ENCODE measurements around the gene NKIRAS1. TPM values are rescaled to one million over a fixed set of nuclear protein-coding genes. Genes with fewer than 3 reads are reported as not detected.
"Not testable (repeated sequence)": the region's sequence is repeated elsewhere in the genome, so short reads cannot be mapped to it uniquely, and the experiment has no call there.

The NKIRAS1 gene
- total and polyA plus RNA-seq, 3 experiments from 2014 or later, result 5.3 to 7.2 (median 6.1) TPM

DNA sequence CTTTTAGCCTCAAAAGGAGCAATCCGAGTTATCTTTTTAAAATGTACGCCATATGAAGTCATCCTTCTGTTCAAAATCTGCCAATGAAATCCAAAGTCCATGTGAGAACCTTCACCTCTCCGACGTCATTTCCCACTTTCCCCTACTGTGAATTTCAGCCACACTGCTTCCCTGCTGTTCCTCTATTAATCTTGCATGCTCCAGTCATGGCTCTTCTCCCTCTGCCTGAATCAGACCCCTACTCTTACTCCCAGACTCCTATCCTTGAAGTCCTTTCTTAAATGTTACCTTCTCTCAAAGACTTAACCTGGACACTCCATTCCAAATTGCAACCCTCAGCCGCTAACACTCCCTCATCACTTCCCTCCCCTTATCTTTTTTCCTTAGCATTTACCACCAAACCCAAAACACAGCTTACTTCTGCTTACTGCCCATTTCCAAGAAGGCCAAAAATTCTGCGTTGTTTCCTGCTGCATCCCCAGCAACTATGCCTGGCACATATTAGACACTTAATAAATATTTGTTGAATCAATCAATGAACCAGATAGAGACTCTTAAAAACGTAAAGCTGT is 1.2 kb downstream of the NKIRAS1 start:
- H3K27ac Mint-ChIP-seq, result peak overlapping the region in 6 of 8 donors; percentile 79 to 98 (median 96)
- no peak for DNase-seq
- peaks cover 0 to 3% of the 10 kb centered on the region in 2 donors for H3K27me3 Mint-ChIP-seq
- peaks cover 4 to 44% (median 19%) of the 10 kb centered on the region in 3 donors for H3K36me3 Mint-ChIP-seq
- no peak overlapping the region for H3K27ac ChIP-seq (ENCODE audit: low read depth, low read length)
- H3K27me3 ChIP-seq (ENCODE audit: insufficient read depth, low read length, poor library complexity, severe bottlenecking), result no peaks in the 10 kb centered on the region
- no peaks in the 10 kb centered on the region for H3K9me3 ChIP-seq (ENCODE audit: low read length)
- peak overlapping the region; percentile 98 to 100 (median 99) for H3K4me3 Mint-ChIP-seq
- peaks cover 41 to 68% (median 56%) of the 10 kb centered on the region in 3 donors for H3K4me1 Mint-ChIP-seq
- peaks cover 28% of the 10 kb centered on the region for H3K4me1 ChIP-seq (ENCODE audit: insufficient read depth, low read length)
- peak overlapping the region; percentile 94 for H3K4me3 ChIP-seq (ENCODE audit: low read length)
- ChIA-PET CTCF (interaction anchor here (1.1 to 1.2 kb wide), 2 partner anchors 24 to 31 kb away, joined by 3 to 5 read pairs; no protein-coding TSS in a partner anchor), POLR2A (interaction anchor here (3.4 kb wide), 1 partner anchor 28 kb away, joined by 32 read pairs; no protein-coding TSS in a partner anchor)
- peaks cover 17% of the 10 kb centered on the region for H3K36me3 ChIP-seq (ENCODE audit: insufficient read depth, low read length)
- no peaks in the 10 kb centered on the region for H3K9me3 Mint-ChIP-seq

DNA sequence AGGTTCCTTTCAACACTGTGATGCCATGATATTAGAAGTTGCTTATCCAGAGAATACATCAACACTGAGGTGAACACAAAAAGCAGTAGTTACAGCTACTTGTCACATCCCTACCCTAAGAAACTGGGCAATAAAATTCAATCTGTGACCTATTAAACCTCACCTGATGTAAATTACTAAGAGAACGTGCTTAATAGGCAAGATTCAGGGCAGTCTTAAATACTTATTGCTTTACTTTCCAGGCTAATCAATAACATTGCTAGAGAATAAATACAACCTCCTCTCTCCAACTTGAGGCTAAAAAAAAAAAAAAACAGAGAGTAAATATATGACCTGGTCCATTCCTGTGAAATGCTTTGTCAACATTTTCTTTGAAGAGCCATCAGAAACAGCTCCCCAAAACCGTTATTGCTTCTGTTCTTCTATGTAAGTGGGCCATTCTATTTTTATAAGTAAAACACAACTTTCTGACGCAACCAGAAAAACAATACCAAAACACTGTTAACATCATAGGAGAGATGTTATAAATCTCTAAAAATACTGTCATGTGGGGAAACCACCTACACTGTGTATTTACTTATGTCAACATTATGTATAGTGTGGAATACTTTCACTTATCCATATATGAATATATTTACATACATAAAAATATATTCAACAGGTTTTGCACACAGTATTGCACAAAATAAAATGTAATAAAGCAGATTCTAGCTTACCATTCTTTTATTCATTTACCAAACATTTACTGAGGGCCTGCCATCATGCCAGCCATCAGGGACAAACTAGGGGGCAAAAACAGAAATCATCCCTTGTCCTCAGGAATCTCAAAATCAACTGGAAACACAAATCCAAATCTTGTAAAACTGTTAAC is 2.7 kb downstream of the NKIRAS1 start:
- H3K4me3 ChIP-seq (ENCODE audit: low read length), result no peak overlapping the region
- POLR2A ChIA-PET, result no interaction called here
- H3K27ac ChIP-seq (ENCODE audit: low read depth, low read length), result no peak overlapping the region

GRCh38 chr3:23913182-23913581 is 3.6 kb downstream of the NKIRAS1 start:
- Histone ChIP-seq H3K4me1 (ENCODE audit: insufficient read depth, low read length) (peaks cover 18% of the 10 kb centered on the region), H3K4me3 (ENCODE audit: low read length) (no peak overlapping the region), H3K27ac (ENCODE audit: low read depth, low read length) (no peak overlapping the region), H3K36me3 (ENCODE audit: insufficient read depth, low read length) (no peaks in the 10 kb centered on the region), H3K9me3 (ENCODE audit: low read length) (no peaks in the 10 kb centered on the region), H3K27me3 (ENCODE audit: insufficient read depth, low read length, poor library complexity, severe bottlenecking) (no peaks in the 10 kb centered on the region)
- ChIA-PET CTCF (interaction anchor here (1.0 kb wide), 1 partner anchor 9 kb away, joined by 3 read pairs; no protein-coding TSS in a partner anchor), POLR2A (no interaction called here)
- Mint-ChIP-seq H3K9me3 (no peaks in the 10 kb centered on the region), H3K4me3 (no peak overlapping the region), H3K36me3 (peaks cover under 1 to 32% (median 8%) of the 10 kb centered on the region in 3 donors), H3K27me3 (peaks cover 0 to 3% of the 10 kb centered on the region in 2 donors), H3K4me1 (peaks cover 20 to 43% (median 32%) of the 10 kb centered on the region in 3 donors), H3K27ac (no peak overlapping the region)
- DNase-seq, result no peak

More for the DNA sequence above, 2.7 kb downstream of the NKIRAS1 start:
- CTCF ChIA-PET, result no interaction called here
- peak overlapping the region in 1 of 7 donors; percentile 55 for H3K4me3 Mint-ChIP-seq
- H3K27me3 ChIP-seq (ENCODE audit: insufficient read depth, low read length, poor library complexity, severe bottlenecking), result no peaks in the 10 kb centered on the region
- no peaks in the 10 kb centered on the region for H3K9me3 ChIP-seq (ENCODE audit: low read length)
- peaks cover 4 to 38% (median 17%) of the 10 kb centered on the region in 3 donors for H3K36me3 Mint-ChIP-seq
- no peak for DNase-seq
- H3K4me1 Mint-ChIP-seq, result peaks cover 29 to 52% (median 41%) of the 10 kb centered on the region in 3 donors
- H3K27ac Mint-ChIP-seq, result peak overlapping the region in 1 of 8 donors; percentile 17
- peaks cover 0 to 3% of the 10 kb centered on the region in 2 donors for H3K27me3 Mint-ChIP-seq
- H3K9me3 Mint-ChIP-seq, result no peaks in the 10 kb centered on the region
- H3K36me3 ChIP-seq (ENCODE audit: insufficient read depth, low read length), result peaks cover 6% of the 10 kb centered on the region
- peaks cover 27% of the 10 kb centered on the region for H3K4me1 ChIP-seq (ENCODE audit: insufficient read depth, low read length)

DNA sequence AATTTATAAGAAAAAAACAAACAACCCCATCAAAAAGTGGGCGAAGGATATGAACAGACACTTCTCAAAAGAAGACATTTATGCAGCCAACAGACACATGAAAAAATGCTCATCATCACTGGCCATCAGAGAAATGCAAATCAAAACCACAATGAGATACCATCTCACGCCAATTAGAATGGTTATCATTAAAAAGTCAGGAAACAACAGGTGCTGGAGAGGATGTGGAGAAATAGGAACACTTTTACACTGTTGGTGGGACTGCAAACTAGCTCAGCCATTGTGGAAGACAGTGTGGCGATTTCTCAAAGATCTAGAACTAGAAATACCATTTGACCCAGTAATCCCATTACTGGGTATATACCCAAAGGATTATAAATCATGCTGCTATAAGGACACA is 4.5 kb downstream of the NKIRAS1 start:
- peaks cover 14% of the 10 kb centered on the region for H3K4me1 ChIP-seq (ENCODE audit: insufficient read depth, low read length)
- CTCF ChIA-PET; H3K4me3 ChIP-seq (ENCODE audit: low read length); H3K27me3 ChIP-seq (ENCODE audit: insufficient read depth, low read length, poor library complexity, severe bottlenecking); DNase-seq; H3K27ac ChIP-seq (ENCODE audit: low read depth, low read length); H3K9me3 ChIP-seq (ENCODE audit: low read length); POLR2A ChIA-PET; H3K27ac Mint-ChIP-seq; H3K9me3 Mint-ChIP-seq; H3K36me3 ChIP-seq (ENCODE audit: insufficient read depth, low read length); H3K27me3 Mint-ChIP-seq: not testable (repeated sequence)
- peaks cover 0 to 24% (median 2%) of the 10 kb centered on the region in 3 donors for H3K36me3 Mint-ChIP-seq
- peak overlapping the region in 1 of 7 donors; percentile 27 for H3K4me3 Mint-ChIP-seq
- H3K4me1 Mint-ChIP-seq, result peaks cover 13 to 35% (median 23%) of the 10 kb centered on the region in 3 donors

- DNase-seq, result no peak
- Mint-ChIP-seq H3K27ac (no peak overlapping the region), H3K9me3 (no peaks in the 10 kb centered on the region), H3K4me1 (peaks cover 12 to 28% (median 23%) of the 10 kb centered on the region in 3 donors), H3K4me3 (no peak overlapping the region), H3K27me3 (peaks cover 0 to 3% of the 10 kb centered on the region in 2 donors), H3K36me3 (peaks cover 0 to 18% (median 4%) of the 10 kb centered on the region in 3 donors)
- Histone ChIP-seq H3K9me3 (ENCODE audit: low read length) (no peaks in the 10 kb centered on the region), H3K27me3 (ENCODE audit: insufficient read depth, low read length, poor library complexity, severe bottlenecking) (no peaks in the 10 kb centered on the region), H3K4me3 (ENCODE audit: low read length) (no peak overlapping the region), H3K27ac (ENCODE audit: low read depth, low read length) (no peak overlapping the region), H3K4me1 (ENCODE audit: insufficient read depth, low read length) (peaks cover 14% of the 10 kb centered on the region), H3K36me3 (ENCODE audit: insufficient read depth, low read length) (no peaks in the 10 kb centered on the region)
- POLR2A ChIA-PET, result no interaction called here
- CTCF ChIA-PET, result no interaction called here
Measured at GRCh38 chr3:23911397-23911796, 5.4 kb downstream of the NKIRAS1 start.

DNA sequence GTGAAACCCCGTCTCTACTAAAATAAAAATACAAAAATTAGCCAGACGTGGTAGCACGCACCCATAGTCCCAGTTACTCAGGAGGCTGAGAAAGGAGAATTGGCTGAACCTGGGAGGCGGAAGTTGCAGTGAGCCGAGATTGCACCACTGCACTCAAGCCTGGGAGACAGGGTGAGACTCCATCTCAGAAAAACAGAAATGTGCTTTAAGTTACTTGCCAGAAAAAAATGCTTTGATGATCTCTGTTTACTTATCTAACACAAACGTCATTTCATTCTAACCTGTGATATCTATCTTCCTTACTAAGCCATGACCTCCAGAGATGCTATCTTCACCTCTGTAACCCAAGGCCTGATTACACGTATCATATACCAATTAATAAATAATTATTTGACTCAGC is 7.4 kb downstream of the NKIRAS1 start:
- DNase-seq, result no peak
- POLR2A ChIA-PET, result no interaction called here
- CTCF ChIA-PET, result no interaction called here

GRCh38 chr3:23904545-23904944 is 12.2 kb downstream of the NKIRAS1 start:
- Mint-ChIP-seq H3K36me3 (peaks cover 4 to 40% (median 13%) of the 10 kb centered on the region in 3 donors), H3K27ac (no peak overlapping the region), H3K27me3 (no peaks in the 10 kb centered on the region), H3K4me1 (no peaks in the 10 kb centered on the region), H3K4me3 (no peak overlapping the region), H3K9me3 (no peaks in the 10 kb centered on the region)
- H3K36me3 ChIP-seq (ENCODE audit: insufficient read depth, low read length), result no peaks in the 10 kb centered on the region
- H3K4me3 ChIP-seq (ENCODE audit: low read length), result no peak overlapping the region
- no peaks in the 10 kb centered on the region for H3K4me1 ChIP-seq (ENCODE audit: insufficient read depth, low read length)
- no peak for DNase-seq
- POLR2A ChIA-PET, result no interaction called here
- no peak overlapping the region for H3K27ac ChIP-seq (ENCODE audit: low read depth, low read length)
- no peaks in the 10 kb centered on the region for H3K27me3 ChIP-seq (ENCODE audit: insufficient read depth, low read length, poor library complexity, severe bottlenecking)
- no peaks in the 10 kb centered on the region for H3K9me3 ChIP-seq (ENCODE audit: low read length)
- CTCF ChIA-PET, result interaction anchor here (1.2 kb wide), 1 partner anchor 12 kb away, joined by 3 read pairs; no protein-coding TSS in a partner anchor

More for the DNA sequence above, 7.4 kb downstream of the NKIRAS1 start:
- no peaks in the 10 kb centered on the region for H3K9me3 Mint-ChIP-seq
- no peak overlapping the region for H3K4me3 Mint-ChIP-seq
- no peak overlapping the region for H3K27ac ChIP-seq (ENCODE audit: low read depth, low read length)
- H3K36me3 ChIP-seq (ENCODE audit: insufficient read depth, low read length), result no peaks in the 10 kb centered on the region
- H3K36me3 Mint-ChIP-seq, result peaks cover 0 to 29% (median 2%) of the 10 kb centered on the region in 3 donors
- no peaks in the 10 kb centered on the region for H3K4me1 ChIP-seq (ENCODE audit: insufficient read depth, low read length)
- no peak overlapping the region for H3K27ac Mint-ChIP-seq
- peaks cover 2 to 10% (median 7%) of the 10 kb centered on the region in 3 donors for H3K4me1 Mint-ChIP-seq
- H3K27me3 Mint-ChIP-seq, result no peaks in the 10 kb centered on the region
- H3K4me3 ChIP-seq (ENCODE audit: low read length), result no peak overlapping the region
- no peaks in the 10 kb centered on the region for H3K27me3 ChIP-seq (ENCODE audit: insufficient read depth, low read length, poor library complexity, severe bottlenecking)
- H3K9me3 ChIP-seq (ENCODE audit: low read length), result no peaks in the 10 kb centered on the region

DNA sequence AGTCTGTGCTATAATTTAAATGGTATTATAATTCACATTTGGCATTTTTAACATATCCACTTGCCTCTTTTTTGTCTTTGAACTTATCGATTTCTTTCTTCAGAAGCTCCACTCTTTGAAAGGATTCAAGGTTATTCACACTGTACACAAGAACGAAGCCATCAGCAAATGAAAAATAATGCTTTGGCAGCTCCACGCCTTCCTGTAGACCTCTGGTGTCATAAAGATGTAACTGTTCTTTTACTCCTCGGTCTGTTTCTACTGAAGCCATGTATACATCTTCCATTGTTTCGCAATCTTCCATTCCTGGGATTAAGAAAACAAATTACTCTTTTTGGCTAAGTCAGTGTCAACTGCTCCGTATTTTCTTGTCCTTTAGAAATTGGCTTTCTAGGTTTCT is 16.0 kb downstream of the NKIRAS1 start:
- peak overlapping the region in 1 of 8 donors; percentile 22 for H3K27ac Mint-ChIP-seq
- H3K27ac ChIP-seq (ENCODE audit: low read depth, low read length), result no peak overlapping the region
- ChIA-PET POLR2A (interaction anchor here (0.7 kb wide), 1 partner anchor 39 kb away, joined by 3 read pairs; no protein-coding TSS in a partner anchor), CTCF (no interaction called here)
- no peak overlapping the region for H3K4me3 Mint-ChIP-seq
- H3K36me3 Mint-ChIP-seq, result peaks cover 4 to 50% (median 20%) of the 10 kb centered on the region in 3 donors
- H3K4me3 ChIP-seq (ENCODE audit: low read length), result no peak overlapping the region
- H3K36me3 ChIP-seq (ENCODE audit: insufficient read depth, low read length), result no peaks in the 10 kb centered on the region
- no peak for DNase-seq
- H3K9me3 Mint-ChIP-seq, result no peaks in the 10 kb centered on the region
- no peaks in the 10 kb centered on the region for H3K27me3 Mint-ChIP-seq
- no peaks in the 10 kb centered on the region for H3K9me3 ChIP-seq (ENCODE audit: low read length)
- H3K4me1 Mint-ChIP-seq, result peaks cover 0 to 2% (median 0%) of the 10 kb centered on the region in 3 donors
- no peaks in the 10 kb centered on the region for H3K4me1 ChIP-seq (ENCODE audit: insufficient read depth, low read length)
- H3K27me3 ChIP-seq (ENCODE audit: insufficient read depth, low read length, poor library complexity, severe bottlenecking), result no peaks in the 10 kb centered on the region
